GM12801 (cell line): Measurements from ENCODE around the gene OR1F1.

ENCODE experiments used
- CTCF ChIP-seq: IDR thresholded peaks from one replicate; pipeline ENCODE4 v1.5.1; 2011; ENCODE audit warnings: control low read depth; ENCODE audit not compliant: insufficient read length; ENCODE audit errors: extremely low read depth

The OR1F1 gene

GRCh38 chr16:3212567-3212966 lies 24.6 kb downstream of the OR1F1 start:
- TF ChIP-seq CTCF = no peak

- no peak for TF ChIP-seq CTCF
Observed at GRCh38 chr16:3214904-3215600, 27.0 kb downstream of the OR1F1 start.

GRCh38 chr16:3215601-3216262 lies 27.7 kb downstream of the OR1F1 start:
- no peak for TF ChIP-seq CTCF

- no peak for TF ChIP-seq CTCF
Observed at GRCh38 chr16:3216263-3216640, 28.2 kb downstream of the OR1F1 start.

GRCh38 chr16:3220839-3221238 lies 32.8 kb downstream of the OR1F1 start:
- TF ChIP-seq CTCF = no peak

- no peak for TF ChIP-seq CTCF
Observed at GRCh38 chr16:3223913-3224515, 36.0 kb downstream of the OR1F1 start.

- no peak for TF ChIP-seq CTCF
Observed at GRCh38 chr16:3234543-3234856, 46.5 kb downstream of the OR1F1 start.
